A549 (cell line): ENCODE results near the gene CDAN1. TPM values are rescaled to one million over a fixed set of nuclear protein-coding genes. Genes with fewer than 3 reads are reported as not detected.

Source experiments
- ATAC-seq, 2 experiments: fragments of 200-7000 bp in 1 of 2; fragments of >200 bp in 1 of 2; cut with Nextera tagmentation in 1 of 2; cut with Tn5 transposase in 1 of 2; 3 replicates each; pipeline versions ENCODE4 v1.8.0 to v1.9.1; 2018 to 2020; ENCODE audit warnings: mild to moderate bottlenecking in 1 of 2, moderate library complexity in 1 of 2
- CTCF ChIA-PET: fragments of 300-600 bp; sonication (Branson Sonifier 250); formaldehyde crosslinking; extraction: SDS; loops from one replicate; lab custom pipeline; 2021; ENCODE audit warnings: antibody characterized with exemption, inconsistent platforms; lab: Yijun Ruan, JAX
- POLR2A ChIA-PET: fragments of 350-600 bp; formaldehyde crosslinking; extraction: SDS; loops from one replicate; lab custom pipeline; 2021; ENCODE audit warnings: antibody characterized with exemption, inconsistent platforms; lab: Yijun Ruan, JAX
- DNase-seq, 2 experiments: peaks; one replicate each; pipeline versions ENCODE4 v3.0.0 to v3.0.0-alpha.2; 2011 to 2016; ENCODE audit warnings: low read depth in 1 of 2, low spot score in 1 of 2
- FAIRE-seq: peaks from 2 replicates; lab custom pipeline; 2011; peaks lifted over from hg19 to GRCh38; lab: Jason Lieb, UNC
- H3K27ac ChIP-seq, 2 experiments: fragments of >200 bp; sonication (Bioruptor Twin); formaldehyde crosslinking; 3 replicates each; pipeline ENCODE4 v1.5.1; 2016 to 2017
- H3K4me1 ChIP-seq: fragments of >200 bp; sonication (Bioruptor Twin); formaldehyde crosslinking; 3 replicates; pipeline ENCODE4 v1.6.1; 2016
- H3K4me2 ChIP-seq: fragments of >200 bp; sonication (Bioruptor Twin); formaldehyde crosslinking; 3 replicates; pipeline ENCODE4 v1.6.1; 2016
- H3K4me3 ChIP-seq: fragments of >200 bp; sonication (Bioruptor Twin); formaldehyde crosslinking; 3 replicates; pipeline ENCODE4 v1.5.1; 2016
- H3K9me3 ChIP-seq: fragments of >200 bp; sonication (Bioruptor Twin); formaldehyde crosslinking; 3 replicates; pipeline ENCODE4 v1.6.1; 2016
- CBX2 ChIP-seq: fragments of 200-600 bp; sonication (generic); IDR thresholded peaks from 2 replicates; pipeline ENCODE4 v1.6.1; 2016; ENCODE audit warnings: low read depth, mild to moderate bottlenecking, borderline replicate concordance
- ESRRA ChIP-seq: fragments of 150-350 bp; IDR thresholded peaks from 2 replicates; pipeline ENCODE4 v1.6.1; 2014; ENCODE audit warnings: mild to moderate bottlenecking, low read length, borderline replicate concordance
- FOSL2 ChIP-seq, 2 experiments: fragments of 450-650 bp in 1 of 2; fragments of >200 bp in 1 of 2; sonication (Bioruptor Twin) in 1 of 2; formaldehyde crosslinking; IDR thresholded peaks; 2 replicates each; pipeline versions ENCODE4 v1.5.0 to v1.6.1; 2016 to 2020; ENCODE audit warnings: mild to moderate bottlenecking in 1 of 2, moderate library complexity in 1 of 2
- FOXS1 ChIP-seq: fragments of 250-450 bp; sonication (Bioruptor Pico); IDR thresholded peaks from 2 replicates; pipeline ENCODE4 v1.5.0; 2020; ENCODE audit warnings: mild to moderate bottlenecking, moderate library complexity
- HDAC2 ChIP-seq: fragments of 200-600 bp; sonication (generic); IDR thresholded peaks from 2 replicates; pipeline ENCODE4 v1.6.1; 2016
- JUN ChIP-seq, 2 experiments: fragments of >200 bp; sonication (Bioruptor Twin); formaldehyde crosslinking; IDR thresholded peaks; 2 replicates in 1 of 2; 3 replicates in 1 of 2; pipeline ENCODE4 v1.6.1; 2016 to 2017
- KDM1A ChIP-seq: fragments of 200-600 bp; sonication (generic); IDR thresholded peaks from 2 replicates; pipeline ENCODE4 v1.6.1; 2016; ENCODE audit warnings: low read depth, mild to moderate bottlenecking
- NFE2L2 ChIP-seq: fragments of 150-350 bp; conservative IDR thresholded peaks from 2 replicates; pipeline ENCODE4 v1.6.1; 2014; ENCODE audit warnings: low read length
- NPAS2 ChIP-seq: fragments of 250-450 bp; sonication (Bioruptor Pico); IDR thresholded peaks from 2 replicates; pipeline ENCODE4 v1.8.0; 2022; ENCODE audit warnings: mild to moderate bottlenecking, moderate library complexity, borderline replicate concordance
- NR3C1 ChIP-seq: fragments of >200 bp; sonication (Bioruptor Twin); formaldehyde crosslinking; IDR thresholded peaks from 3 replicates; pipeline ENCODE4 v1.6.1; 2017
- PHF8 ChIP-seq: fragments of 200-600 bp; sonication (generic); IDR thresholded peaks from 2 replicates; pipeline ENCODE4 v1.6.1; 2016; ENCODE audit warnings: low read depth, mild to moderate bottlenecking, antibody characterized with exemption, moderate library complexity, borderline replicate concordance
- POLR2A ChIP-seq: IDR thresholded peaks from 2 replicates; pipeline ENCODE4 v1.6.1; 2012; ENCODE audit warnings: mild to moderate bottlenecking, low read length
- RNF2 ChIP-seq: fragments of 200-600 bp; sonication (generic); IDR thresholded peaks from 2 replicates; pipeline ENCODE4 v1.6.1; 2016; ENCODE audit warnings: low read depth, mild to moderate bottlenecking, antibody characterized with exemption, moderate library complexity, borderline replicate concordance
- TFCP2L1 ChIP-seq: fragments of 250-450 bp; sonication (Bioruptor Pico); IDR thresholded peaks from 2 replicates; pipeline ENCODE4 v1.5.0; 2021; ENCODE audit warnings: mild to moderate bottlenecking
- TP53 ChIP-seq: fragments of 250-450 bp; sonication (Bioruptor Pico); IDR thresholded peaks from 2 replicates; pipeline ENCODE4 v1.5.0; 2021; ENCODE audit warnings: mild to moderate bottlenecking, moderate library complexity
- ZC3H11A ChIP-seq: fragments of 450-650 bp; IDR thresholded peaks from 2 replicates; pipeline ENCODE4 v1.6.1; 2014; ENCODE audit warnings: antibody characterized with exemption, mild to moderate bottlenecking
- ZSCAN20 ChIP-seq: fragments of 250-450 bp; sonication (Bioruptor Pico); IDR thresholded peaks from 2 replicates; pipeline ENCODE4 v1.8.0; 2022; ENCODE audit warnings: mild to moderate bottlenecking, moderate library complexity
- WGBS: methylation state at CpG from one replicate; pipeline ENCODE4 v1.1.6; 2017; ENCODE audit errors: missing lambda C conversion rate; 5-methylcytosine and 5-hydroxymethylcytosine counted together
- polyA plus RNA-seq, 4 experiments: library from polyadenylated mRNA; depleted of rRNA in 3 of 4; stranded (reverse); fragments of >200 nt; fragmentation: RNase III in 1 of 4; extraction: RNeasy Plus Mini Kit Qiagen cat#74134 plus additional on column Dnase treatment in 1 of 4; gene quantifications; 2 replicates in 3 of 4; 3 replicates in 1 of 4; pipeline ENCODE4 v1.2.3, GENCODE V29; 2011 to 2017
- TF ChIP-seq, protein P1 (sequence below): fragments of 200-600 bp; sonication (generic); IDR thresholded peaks from 2 replicates; pipeline ENCODE4 v1.6.1; 2016; ENCODE audit warnings: antibody characterized with exemption, mild to moderate bottlenecking, moderate library complexity
- TF ChIP-seq, protein P2 (sequence below): fragments of >200 bp; sonication (Bioruptor Twin); formaldehyde crosslinking; IDR thresholded peaks from 2 replicates; pipeline ENCODE4 v1.6.1; 2016
- TF ChIP-seq, protein P3 (sequence below): fragments of >200 bp; sonication (Bioruptor Twin); formaldehyde crosslinking; IDR thresholded peaks from 3 replicates; pipeline ENCODE4 v1.5.1; 2016
- TF ChIP-seq, protein P4 (sequence below): fragments of 150-350 bp; IDR thresholded peaks from 2 replicates; pipeline ENCODE4 v1.6.1; 2014; ENCODE audit warnings: low read depth, mild to moderate bottlenecking, low read length

CDAN1 gene
- polyA plus RNA-seq, 2 of the 4 experiments (the other 2 are of a cell fraction), result 2.9 to 6.9 TPM

DNA sequence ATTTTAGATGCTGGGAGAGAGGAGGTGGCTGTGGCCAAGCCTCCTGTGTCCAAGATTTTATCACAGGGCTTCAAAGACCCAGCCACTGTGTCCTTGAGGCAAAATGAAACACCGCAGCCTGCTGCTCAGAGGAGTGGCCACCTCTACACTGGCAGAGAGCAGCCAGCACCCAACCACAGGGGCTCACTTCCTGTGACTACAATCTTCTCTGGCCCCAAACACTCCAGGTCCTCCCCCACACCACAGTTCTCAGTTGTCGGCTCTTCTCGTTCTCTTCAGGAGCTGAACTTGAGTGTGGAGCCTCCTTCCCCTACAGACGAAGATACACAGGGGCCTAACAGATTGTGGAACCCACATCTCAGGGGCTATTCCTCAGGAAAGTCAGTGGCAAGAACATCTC is 45.6 kb downstream of the CDAN1 start:
- H3K27ac ChIP-seq, result no peak overlapping the region
- CTCF ChIA-PET, result no interaction called here
- no peak overlapping the region for H3K4me3 ChIP-seq
- no peaks in the 10 kb centered on the region for H3K4me1 ChIP-seq
- FAIRE-seq (no peak), ATAC-seq (no peak), DNase-seq (no peak)
- POLR2A ChIA-PET, result no interaction called here
- TF ChIP-seq, protein P1, sequence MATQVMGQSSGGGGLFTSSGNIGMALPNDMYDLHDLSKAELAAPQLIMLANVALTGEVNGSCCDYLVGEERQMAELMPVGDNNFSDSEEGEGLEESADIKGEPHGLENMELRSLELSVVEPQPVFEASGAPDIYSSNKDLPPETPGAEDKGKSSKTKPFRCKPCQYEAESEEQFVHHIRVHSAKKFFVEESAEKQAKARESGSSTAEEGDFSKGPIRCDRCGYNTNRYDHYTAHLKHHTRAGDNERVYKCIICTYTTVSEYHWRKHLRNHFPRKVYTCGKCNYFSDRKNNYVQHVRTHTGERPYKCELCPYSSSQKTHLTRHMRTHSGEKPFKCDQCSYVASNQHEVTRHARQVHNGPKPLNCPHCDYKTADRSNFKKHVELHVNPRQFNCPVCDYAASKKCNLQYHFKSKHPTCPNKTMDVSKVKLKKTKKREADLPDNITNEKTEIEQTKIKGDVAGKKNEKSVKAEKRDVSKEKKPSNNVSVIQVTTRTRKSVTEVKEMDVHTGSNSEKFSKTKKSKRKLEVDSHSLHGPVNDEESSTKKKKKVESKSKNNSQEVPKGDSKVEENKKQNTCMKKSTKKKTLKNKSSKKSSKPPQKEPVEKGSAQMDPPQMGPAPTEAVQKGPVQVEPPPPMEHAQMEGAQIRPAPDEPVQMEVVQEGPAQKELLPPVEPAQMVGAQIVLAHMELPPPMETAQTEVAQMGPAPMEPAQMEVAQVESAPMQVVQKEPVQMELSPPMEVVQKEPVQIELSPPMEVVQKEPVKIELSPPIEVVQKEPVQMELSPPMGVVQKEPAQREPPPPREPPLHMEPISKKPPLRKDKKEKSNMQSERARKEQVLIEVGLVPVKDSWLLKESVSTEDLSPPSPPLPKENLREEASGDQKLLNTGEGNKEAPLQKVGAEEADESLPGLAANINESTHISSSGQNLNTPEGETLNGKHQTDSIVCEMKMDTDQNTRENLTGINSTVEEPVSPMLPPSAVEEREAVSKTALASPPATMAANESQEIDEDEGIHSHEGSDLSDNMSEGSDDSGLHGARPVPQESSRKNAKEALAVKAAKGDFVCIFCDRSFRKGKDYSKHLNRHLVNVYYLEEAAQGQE, result no peak
- H3K4me2 ChIP-seq, result no peak overlapping the region
- no peaks in the 10 kb centered on the region for H3K9me3 ChIP-seq
- 80% methylated on average over 4 of the region's 4 CpGs for WGBS

DNA sequence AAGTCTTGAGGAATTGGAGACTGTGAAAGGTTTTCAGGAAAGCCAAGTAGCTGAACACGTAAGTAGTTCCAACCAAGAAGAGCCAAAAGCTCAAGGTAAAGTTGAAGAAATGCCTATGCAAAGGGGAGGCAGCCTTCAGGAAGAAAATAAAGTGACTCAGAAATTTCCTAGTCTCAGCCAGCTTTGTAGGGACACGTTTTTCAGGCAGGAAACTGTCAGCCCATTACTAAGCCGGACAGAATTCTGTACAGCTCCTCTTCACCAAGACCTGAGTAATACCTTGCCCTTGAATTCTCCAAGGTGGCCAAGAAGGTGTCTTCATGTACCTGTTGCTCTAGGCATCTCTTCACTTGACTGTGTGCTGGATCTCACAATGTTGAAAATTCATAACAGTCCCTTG is 48.6 kb downstream of the CDAN1 start:
- TF ChIP-seq NPAS2 (CRISPR knock-in tag), result no peak
- no peak for TF ChIP-seq TFCP2L1
- TF ChIP-seq HDAC2, result no peak
- no peak for TF ChIP-seq ZC3H11A
- TF ChIP-seq POLR2A, result no peak
- no peak for TF ChIP-seq FOSL2 (IDR thresholded peaks at IDR 0.05)
- no peak for TF ChIP-seq FOSL2 (CRISPR knock-in tag; IDR thresholded peaks at IDR 0.05)
- TF ChIP-seq, all 56 proteins: peak for 0
- ATAC-seq, result no peak
- WGBS, result 73% methylated on average over 3 of the region's 3 CpGs
- H3K9me3 ChIP-seq, result no peaks in the 10 kb centered on the region
- no peak for DNase-seq
- no peak overlapping the region for H3K4me2 ChIP-seq
- ChIA-PET CTCF (interaction anchor here (1.6 kb wide), 1 partner anchor 11 kb away, joined by 4 read pairs; no protein-coding TSS in a partner anchor), POLR2A (no interaction called here)
- H3K4me3 ChIP-seq, result no peak overlapping the region
- H3K27ac ChIP-seq, result no peak overlapping the region
- H3K4me1 ChIP-seq, result no peaks in the 10 kb centered on the region
- no peak for FAIRE-seq

DNA sequence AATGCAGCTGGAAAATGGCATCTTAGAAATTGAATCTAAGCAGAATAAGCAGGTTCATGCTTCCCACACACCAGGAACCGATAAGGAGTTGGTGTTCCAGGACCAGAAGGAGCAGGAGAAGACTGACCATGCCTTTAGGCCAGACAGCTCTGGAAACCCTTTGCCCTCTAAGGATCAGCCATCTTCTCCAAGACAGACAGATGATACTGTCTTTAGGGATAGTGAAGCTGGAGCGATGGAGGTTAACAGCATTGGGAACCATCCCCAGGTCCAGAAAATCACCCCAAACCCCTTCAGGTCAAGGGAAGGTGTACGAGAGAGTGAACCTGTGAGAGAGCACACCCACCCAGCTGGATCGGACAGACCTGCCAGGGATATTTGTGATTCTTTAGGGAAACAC is 49.2 kb downstream of the CDAN1 start:
- Histone ChIP-seq H3K4me3 (no peak overlapping the region), H3K9me3 (no peaks in the 10 kb centered on the region), H3K4me2 (no peak overlapping the region), H3K4me1 (no peaks in the 10 kb centered on the region), H3K27ac (no peak overlapping the region)
- POLR2A ChIA-PET, result no interaction called here
- ATAC-seq (no peak), FAIRE-seq (no peak), DNase-seq (no peak)
- WGBS, result 62% methylated on average over 2 of the region's 4 CpGs
- CTCF ChIA-PET, result interaction anchor here (0.6 to 1.6 kb wide), 3 partner anchors 10 to 185 kb away, joined by 3 to 4 read pairs (median 3); no protein-coding TSS in a partner anchor
- TF ChIP-seq KDM1A, result no peak
- no peak for TF ChIP-seq JUN (IDR thresholded peaks at IDR 0.05)

DNA sequence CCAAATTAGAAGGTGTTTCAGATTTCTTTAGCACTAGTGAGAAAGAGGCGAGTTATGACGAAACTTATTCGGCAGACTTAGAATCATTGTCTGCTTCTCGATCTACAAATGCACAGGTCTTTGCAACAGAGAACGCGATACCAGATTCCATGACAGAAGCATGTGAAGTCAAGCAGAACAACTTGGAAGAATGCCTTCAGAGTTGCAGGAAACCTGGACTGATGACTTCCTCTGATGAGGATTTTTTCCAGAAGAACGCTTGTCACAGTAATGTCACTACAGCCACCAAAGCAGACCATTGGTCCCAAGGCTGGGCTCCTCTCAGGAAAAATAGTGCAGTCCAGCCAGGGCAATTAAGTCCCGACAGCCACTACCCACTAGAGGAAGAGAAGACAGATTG is 50.6 kb downstream of the CDAN1 start:
- no peak for TF ChIP-seq KDM1A
- TF ChIP-seq FOXS1 (CRISPR knock-in tag), result no peak
- no peak for TF ChIP-seq TP53 (CRISPR knock-in tag)
- no peak for TF ChIP-seq NR3C1
- no peak for TF ChIP-seq ZSCAN20 (CRISPR knock-in tag)
- no peak for TF ChIP-seq NFE2L2
- TF ChIP-seq, protein P2, sequence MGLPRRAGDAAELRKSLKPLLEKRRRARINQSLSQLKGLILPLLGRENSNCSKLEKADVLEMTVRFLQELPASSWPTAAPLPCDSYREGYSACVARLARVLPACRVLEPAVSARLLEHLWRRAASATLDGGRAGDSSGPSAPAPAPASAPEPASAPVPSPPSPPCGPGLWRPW, result no peak
- TF ChIP-seq CBX2, result no peak
- no peak for TF ChIP-seq NPAS2 (CRISPR knock-in tag)
- no peak for TF ChIP-seq FOSL2 (IDR thresholded peaks at IDR 0.05)
- TF ChIP-seq FOSL2 (CRISPR knock-in tag; IDR thresholded peaks at IDR 0.05), result no peak
- no peak for TF ChIP-seq JUN (IDR thresholded peaks at IDR 0.05)
- no peak for TF ChIP-seq ESRRA
- TF ChIP-seq, protein P3, sequence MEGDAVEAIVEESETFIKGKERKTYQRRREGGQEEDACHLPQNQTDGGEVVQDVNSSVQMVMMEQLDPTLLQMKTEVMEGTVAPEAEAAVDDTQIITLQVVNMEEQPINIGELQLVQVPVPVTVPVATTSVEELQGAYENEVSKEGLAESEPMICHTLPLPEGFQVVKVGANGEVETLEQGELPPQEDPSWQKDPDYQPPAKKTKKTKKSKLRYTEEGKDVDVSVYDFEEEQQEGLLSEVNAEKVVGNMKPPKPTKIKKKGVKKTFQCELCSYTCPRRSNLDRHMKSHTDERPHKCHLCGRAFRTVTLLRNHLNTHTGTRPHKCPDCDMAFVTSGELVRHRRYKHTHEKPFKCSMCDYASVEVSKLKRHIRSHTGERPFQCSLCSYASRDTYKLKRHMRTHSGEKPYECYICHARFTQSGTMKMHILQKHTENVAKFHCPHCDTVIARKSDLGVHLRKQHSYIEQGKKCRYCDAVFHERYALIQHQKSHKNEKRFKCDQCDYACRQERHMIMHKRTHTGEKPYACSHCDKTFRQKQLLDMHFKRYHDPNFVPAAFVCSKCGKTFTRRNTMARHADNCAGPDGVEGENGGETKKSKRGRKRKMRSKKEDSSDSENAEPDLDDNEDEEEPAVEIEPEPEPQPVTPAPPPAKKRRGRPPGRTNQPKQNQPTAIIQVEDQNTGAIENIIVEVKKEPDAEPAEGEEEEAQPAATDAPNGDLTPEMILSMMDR, result no peak
- TF ChIP-seq PHF8, result no peak
- TF ChIP-seq, protein P4, sequence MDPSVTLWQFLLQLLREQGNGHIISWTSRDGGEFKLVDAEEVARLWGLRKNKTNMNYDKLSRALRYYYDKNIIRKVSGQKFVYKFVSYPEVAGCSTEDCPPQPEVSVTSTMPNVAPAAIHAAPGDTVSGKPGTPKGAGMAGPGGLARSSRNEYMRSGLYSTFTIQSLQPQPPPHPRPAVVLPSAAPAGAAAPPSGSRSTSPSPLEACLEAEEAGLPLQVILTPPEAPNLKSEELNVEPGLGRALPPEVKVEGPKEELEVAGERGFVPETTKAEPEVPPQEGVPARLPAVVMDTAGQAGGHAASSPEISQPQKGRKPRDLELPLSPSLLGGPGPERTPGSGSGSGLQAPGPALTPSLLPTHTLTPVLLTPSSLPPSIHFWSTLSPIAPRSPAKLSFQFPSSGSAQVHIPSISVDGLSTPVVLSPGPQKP, result no peak
- TF ChIP-seq RNF2, result no peak
- TF ChIP-seq, all 56 proteins: peak for 0
- DNase-seq (no peak), FAIRE-seq (no peak), ATAC-seq (no peak)
- no peak overlapping the region for H3K4me2 ChIP-seq
- no peak overlapping the region for H3K4me3 ChIP-seq
- POLR2A ChIA-PET, result no interaction called here
- H3K9me3 ChIP-seq, result no peaks in the 10 kb centered on the region
- WGBS, result 96% methylated on average over 8 of the region's 8 CpGs
- H3K4me1 ChIP-seq, result no peaks in the 10 kb centered on the region
- no peak overlapping the region for H3K27ac ChIP-seq
- CTCF ChIA-PET, result no interaction called here
